HFFc6 (cell line): ENCODE data around the gene AKAP10. TPM values are rescaled to one million over a fixed set of nuclear protein-coding genes. Genes with fewer than 3 reads are reported as not detected.

Source experiments
- DNase-seq: peaks from one replicate; pipeline ENCODE4 v3.0.0-alpha.2; 2018
- H3K27ac Mint-ChIP-seq: 2 replicates; pipeline ENCODE4 v1.8.0; 2020; ENCODE audit warnings: mild to moderate bottlenecking, mixed read lengths
- H3K27me3 Mint-ChIP-seq: 2 replicates; pipeline ENCODE4 v1.8.0; 2021; ENCODE audit warnings: mild to moderate bottlenecking, moderate library complexity, mixed read lengths; ENCODE audit not compliant: insufficient read depth
- H3K36me3 Mint-ChIP-seq: 2 replicates; pipeline ENCODE4 v1.8.0; 2021; ENCODE audit warnings: low read depth, mixed read lengths
- H3K4me1 Mint-ChIP-seq: 2 replicates; pipeline ENCODE4 v1.8.0; 2020; ENCODE audit warnings: low read depth, mixed read lengths
- H3K4me3 Mint-ChIP-seq: 2 replicates; pipeline ENCODE4 v1.8.0; 2020; ENCODE audit warnings: mild to moderate bottlenecking, moderate library complexity, mixed read lengths
- H3K9me3 Mint-ChIP-seq: 2 replicates; pipeline ENCODE4 v1.8.0; 2020; ENCODE audit warnings: mild to moderate bottlenecking, mixed read lengths
- total RNA-seq, 6 experiments: library from RNA; stranded (reverse); fragmentation: NEBNext Ultra II Directional; extraction: Animal tissue kit (Norgen Biotek cat#: 25700); gene quantifications; 2 replicates in 1 of 6; 3 replicates in 5 of 6; pipeline ENCODE4 v1.2.3, GENCODE V29; 2021
- TF ChIP-seq, protein P1 (sequence below): fragments of 200-600 bp; sonication (generic); IDR thresholded peaks from 2 replicates; pipeline ENCODE4 v1.5.0; 2021; ENCODE audit warnings: antibody characterized with exemption, mild to moderate bottlenecking

Gene AKAP10
- total RNA-seq, 6 experiments from 2014 or later: 23.3 to 31.3 (median 27.0) TPM

DNA sequence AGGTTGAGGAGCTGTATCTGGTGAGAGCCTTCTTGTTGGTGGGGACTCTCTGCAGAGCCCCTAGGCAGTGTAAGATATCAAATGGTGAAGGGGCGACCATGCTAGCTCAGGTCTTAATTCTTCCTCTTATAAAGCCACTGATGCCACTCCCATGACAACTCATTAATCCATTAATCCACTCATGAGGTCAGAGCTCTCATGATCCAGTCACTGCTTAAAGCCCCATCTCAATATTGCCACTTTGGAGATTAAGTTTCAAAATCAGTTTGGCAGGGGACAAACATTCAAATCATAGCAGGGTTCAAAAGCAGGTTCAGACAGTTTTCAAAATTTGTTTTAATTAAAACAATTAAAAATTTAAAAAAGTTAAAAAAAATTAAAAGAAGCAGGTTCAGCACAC lies 18.5 kb upstream of the AKAP10 start:
- TF ChIP-seq, protein P1, sequence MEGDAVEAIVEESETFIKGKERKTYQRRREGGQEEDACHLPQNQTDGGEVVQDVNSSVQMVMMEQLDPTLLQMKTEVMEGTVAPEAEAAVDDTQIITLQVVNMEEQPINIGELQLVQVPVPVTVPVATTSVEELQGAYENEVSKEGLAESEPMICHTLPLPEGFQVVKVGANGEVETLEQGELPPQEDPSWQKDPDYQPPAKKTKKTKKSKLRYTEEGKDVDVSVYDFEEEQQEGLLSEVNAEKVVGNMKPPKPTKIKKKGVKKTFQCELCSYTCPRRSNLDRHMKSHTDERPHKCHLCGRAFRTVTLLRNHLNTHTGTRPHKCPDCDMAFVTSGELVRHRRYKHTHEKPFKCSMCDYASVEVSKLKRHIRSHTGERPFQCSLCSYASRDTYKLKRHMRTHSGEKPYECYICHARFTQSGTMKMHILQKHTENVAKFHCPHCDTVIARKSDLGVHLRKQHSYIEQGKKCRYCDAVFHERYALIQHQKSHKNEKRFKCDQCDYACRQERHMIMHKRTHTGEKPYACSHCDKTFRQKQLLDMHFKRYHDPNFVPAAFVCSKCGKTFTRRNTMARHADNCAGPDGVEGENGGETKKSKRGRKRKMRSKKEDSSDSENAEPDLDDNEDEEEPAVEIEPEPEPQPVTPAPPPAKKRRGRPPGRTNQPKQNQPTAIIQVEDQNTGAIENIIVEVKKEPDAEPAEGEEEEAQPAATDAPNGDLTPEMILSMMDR: no peak
- H3K36me3 Mint-ChIP-seq: no peaks in the 10 kb centered on the region
- no peaks in the 10 kb centered on the region for H3K9me3 Mint-ChIP-seq
- H3K4me1 Mint-ChIP-seq: no peaks in the 10 kb centered on the region; the same call in 1 of the 2 replicates
- no peak overlapping the region for H3K4me3 Mint-ChIP-seq
- no peak overlapping the region for H3K27ac Mint-ChIP-seq
- no peak for DNase-seq
- H3K27me3 Mint-ChIP-seq: peaks cover 22% of the 10 kb centered on the region

DNA sequence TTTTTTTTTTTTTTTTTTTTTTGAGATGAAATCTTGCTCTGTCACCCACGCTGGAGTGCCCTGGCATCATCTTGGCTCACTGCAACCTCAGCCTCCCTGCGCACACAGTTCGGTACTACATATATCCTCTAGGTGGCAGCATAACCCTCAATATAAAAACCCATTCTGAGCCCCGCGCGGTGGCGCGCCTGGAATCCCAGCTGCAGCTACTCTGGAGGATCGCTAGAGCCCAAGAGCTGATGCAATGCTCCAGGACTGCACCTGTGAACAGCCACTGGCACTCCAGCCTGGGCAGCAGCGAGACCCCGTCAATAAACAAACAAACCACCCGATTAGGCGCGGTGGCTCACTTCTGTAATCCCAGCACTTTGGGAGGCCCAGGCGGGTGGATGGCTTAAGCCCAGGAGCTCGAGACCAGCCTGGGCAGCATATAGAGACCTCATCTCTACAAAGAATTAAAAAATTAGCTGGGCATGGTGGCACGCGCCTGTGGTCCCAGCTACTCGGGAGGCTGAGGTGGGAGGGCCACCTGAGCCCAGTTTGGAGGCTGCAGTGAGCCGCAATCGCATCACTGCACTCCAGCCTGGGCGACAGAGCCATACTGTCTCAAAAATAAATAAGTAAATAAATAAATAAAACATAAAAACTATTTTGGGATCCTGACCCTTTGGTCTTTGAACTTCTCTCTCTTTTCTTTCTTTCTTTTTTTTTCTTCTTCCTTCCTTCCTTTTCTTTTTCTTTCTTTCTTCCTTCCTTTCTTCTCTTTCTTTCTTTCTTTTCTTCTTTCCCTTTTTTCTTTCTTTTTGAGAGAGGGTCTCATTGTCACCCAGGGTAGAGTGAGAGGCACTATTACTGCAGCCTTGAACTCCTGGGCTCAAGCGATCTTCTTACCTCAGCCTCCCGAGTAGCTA lies 15.4 kb upstream of the AKAP10 start:
- no peaks in the 10 kb centered on the region; the same call in 1 of the 2 replicates for H3K4me1 Mint-ChIP-seq
- TF ChIP-seq, protein P1: peak; percentile 91
- H3K36me3 Mint-ChIP-seq: no peaks in the 10 kb centered on the region
- peaks cover 10% of the 10 kb centered on the region for H3K27me3 Mint-ChIP-seq
- DNase-seq: peak; percentile 78
- no peak overlapping the region for H3K27ac Mint-ChIP-seq
- H3K9me3 Mint-ChIP-seq: no peaks in the 10 kb centered on the region
- H3K4me3 Mint-ChIP-seq: no peak overlapping the region

DNA sequence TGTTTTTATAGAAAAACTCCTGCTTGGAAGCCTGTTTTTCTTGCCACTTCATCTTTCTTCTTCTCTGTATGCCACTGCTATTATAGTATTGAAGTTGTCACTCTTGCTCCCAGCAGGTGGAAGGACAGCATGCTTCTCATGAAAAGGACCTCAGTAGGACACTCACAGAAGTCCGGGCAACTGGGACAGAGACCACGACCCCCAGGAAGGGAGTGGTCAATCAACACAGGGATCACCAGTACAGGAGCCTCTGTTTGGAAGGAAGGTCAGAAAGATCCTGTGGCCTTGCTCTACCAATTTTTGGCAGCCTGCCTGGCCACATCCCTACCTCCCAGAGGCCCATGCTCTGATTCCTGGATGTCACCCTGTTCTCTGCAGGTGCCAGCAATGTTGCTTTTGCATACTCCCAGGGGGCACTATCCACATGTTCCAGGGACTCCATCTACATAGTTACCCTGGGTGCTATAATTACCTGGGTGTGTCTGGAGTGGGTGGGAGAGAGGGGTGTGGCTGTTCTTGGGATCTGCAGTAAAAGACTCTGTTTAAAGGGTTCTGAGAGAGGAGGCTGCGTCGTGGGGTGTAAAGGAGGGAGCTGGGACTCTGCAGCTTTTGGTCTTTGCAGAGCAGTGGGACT lies 13.7 kb upstream of the AKAP10 start:
- no peak overlapping the region for H3K27ac Mint-ChIP-seq
- no peaks in the 10 kb centered on the region for H3K9me3 Mint-ChIP-seq
- TF ChIP-seq, protein P1: no peak
- no peak overlapping the region for H3K4me3 Mint-ChIP-seq
- H3K4me1 Mint-ChIP-seq: peaks cover 14% of the 10 kb centered on the region
- DNase-seq: no peak
- H3K27me3 Mint-ChIP-seq: peaks cover 10% of the 10 kb centered on the region
- H3K36me3 Mint-ChIP-seq: no peaks in the 10 kb centered on the region

DNA sequence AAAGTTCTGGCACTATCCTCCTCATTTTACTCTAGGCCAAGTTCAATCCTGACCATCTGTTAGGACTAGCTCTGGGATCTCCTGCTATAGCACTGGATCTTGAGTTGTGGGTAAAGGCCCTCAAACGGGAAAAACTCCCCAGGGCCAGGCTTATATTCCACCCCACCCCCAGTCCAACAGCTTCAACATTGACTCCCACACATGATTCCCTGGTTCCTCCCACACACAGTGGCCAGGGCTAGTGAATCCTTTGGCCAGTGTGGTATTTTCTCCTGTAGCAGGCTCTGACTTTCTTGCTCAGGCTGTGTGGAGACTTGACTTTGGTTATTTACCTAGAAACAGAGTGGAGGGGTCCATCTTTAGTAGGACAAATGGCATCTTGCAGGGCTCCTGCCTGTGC lies 10.3 kb upstream of the AKAP10 start:
- H3K27me3 Mint-ChIP-seq: peaks cover 9% of the 10 kb centered on the region
- H3K27ac Mint-ChIP-seq: peak overlapping the region; percentile 7; the same call in 1 of the 2 replicates
- H3K9me3 Mint-ChIP-seq: no peaks in the 10 kb centered on the region
- H3K36me3 Mint-ChIP-seq: no peaks in the 10 kb centered on the region
- H3K4me1 Mint-ChIP-seq: peaks cover 14% of the 10 kb centered on the region
- TF ChIP-seq, protein P1: no peak
- DNase-seq: no peak
- peak overlapping the region; percentile 23; the same call in 1 of the 2 replicates for H3K4me3 Mint-ChIP-seq

DNA sequence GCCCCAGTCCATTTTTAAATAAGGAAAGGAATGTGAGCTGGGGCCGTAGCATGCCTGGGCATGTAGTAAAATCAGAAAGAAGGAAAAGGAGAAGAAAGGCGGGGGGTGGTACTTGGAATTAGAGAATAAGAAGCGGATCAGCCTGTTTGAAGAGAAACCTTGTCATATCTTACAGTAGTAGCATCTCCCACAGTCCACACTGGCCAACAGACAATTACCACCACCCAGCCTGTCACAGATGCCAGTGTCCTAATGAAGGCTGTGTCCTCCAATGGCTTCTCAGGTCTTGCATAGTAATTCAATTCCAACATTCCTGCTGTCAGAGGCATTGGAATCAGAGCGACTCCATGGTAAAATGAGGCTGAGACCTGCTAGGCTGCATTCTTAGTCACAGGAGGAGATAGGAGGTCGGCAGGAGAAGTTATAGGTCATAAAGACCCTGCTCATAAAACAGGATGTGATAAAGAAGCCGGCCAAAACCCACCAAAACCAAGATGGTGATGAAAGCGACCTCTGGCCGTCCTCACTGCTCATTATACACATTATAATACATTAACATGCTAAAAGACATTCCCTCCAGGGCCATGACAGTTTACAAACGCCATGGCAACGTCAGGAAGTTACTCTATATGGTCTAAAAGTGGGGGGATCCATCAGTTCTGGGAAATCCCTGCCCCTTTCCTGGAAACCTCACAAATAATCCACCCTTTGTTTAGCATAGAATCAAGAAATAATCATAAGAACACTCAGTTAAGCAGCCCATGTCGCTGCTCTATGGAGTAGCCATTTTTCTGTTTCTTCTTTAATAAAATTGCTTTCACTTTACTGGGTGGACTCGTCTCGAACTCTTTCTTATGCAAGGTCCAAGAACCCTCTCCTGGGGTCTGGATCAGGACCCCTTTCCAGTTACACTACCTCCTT lies 9.6 kb upstream of the AKAP10 start:
- DNase-seq: no peak
- Mint-ChIP-seq H3K9me3 (no peaks in the 10 kb centered on the region), H3K4me3 (peak overlapping the region; percentile 23; the same call in 1 of the 2 replicates), H3K27ac (peak overlapping the region; percentile 7; the same call in 1 of the 2 replicates), H3K27me3 (peaks cover 7% of the 10 kb centered on the region), H3K4me1 (peaks cover 14% of the 10 kb centered on the region), H3K36me3 (no peaks in the 10 kb centered on the region)
- TF ChIP-seq, protein P1: no peak
